Measurements from ENCODE around the gene ARSI.

The ARSI gene

GRCh38 chr5:150327139-150327538, 24.4 kb upstream of the ARSI start:
- DNase-seq (ENCODE audit: low read depth in 1 of 2, low spot score in 1 of 2): no peak

DNA sequence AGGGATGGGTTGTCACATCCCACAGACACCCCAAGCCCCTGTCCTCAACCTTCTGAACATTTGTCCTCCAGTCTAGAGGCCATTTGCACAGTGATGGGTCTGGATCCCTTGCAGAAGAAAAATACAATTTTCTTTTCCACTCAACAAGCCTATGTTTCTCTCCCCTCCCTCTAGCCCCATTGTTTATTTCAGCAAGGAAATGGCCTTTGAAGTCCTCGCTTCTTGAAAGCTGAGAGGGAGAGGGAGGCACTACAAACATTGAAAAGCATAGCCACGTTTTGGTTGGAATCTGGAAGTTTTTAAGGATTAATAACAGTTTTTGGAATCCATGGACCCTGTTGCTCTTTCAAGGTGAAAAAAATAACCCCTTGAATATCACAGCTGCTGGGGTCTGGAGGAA, 24.0 kb upstream of the ARSI start:
- DNase-seq (ENCODE audit: low read depth in 1 of 2, low spot score in 1 of 2): no peak

DNA sequence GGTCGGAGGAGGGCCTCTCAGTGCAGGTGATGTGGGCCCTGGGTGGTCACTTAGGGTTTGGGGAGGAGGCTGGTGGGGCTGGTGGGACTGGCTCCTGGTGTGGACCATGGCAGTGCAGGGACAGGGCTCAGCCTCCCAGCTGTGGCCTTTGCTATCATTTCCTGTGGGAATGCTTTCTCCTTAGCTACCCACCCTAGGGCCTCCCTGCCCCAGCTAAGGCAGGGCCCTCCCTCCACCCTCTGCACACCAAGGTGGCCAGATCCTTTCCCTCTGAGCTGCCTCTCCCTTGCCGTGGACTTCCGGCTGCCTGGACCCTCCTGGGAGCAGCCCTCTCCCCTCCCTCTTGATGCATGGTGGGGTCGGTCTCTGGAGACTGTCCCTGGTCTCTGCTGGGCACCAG, 22.7 kb upstream of the ARSI start:
- no peak for DNase-seq (ENCODE audit: low read depth in 1 of 2, low spot score in 1 of 2)

DNA sequence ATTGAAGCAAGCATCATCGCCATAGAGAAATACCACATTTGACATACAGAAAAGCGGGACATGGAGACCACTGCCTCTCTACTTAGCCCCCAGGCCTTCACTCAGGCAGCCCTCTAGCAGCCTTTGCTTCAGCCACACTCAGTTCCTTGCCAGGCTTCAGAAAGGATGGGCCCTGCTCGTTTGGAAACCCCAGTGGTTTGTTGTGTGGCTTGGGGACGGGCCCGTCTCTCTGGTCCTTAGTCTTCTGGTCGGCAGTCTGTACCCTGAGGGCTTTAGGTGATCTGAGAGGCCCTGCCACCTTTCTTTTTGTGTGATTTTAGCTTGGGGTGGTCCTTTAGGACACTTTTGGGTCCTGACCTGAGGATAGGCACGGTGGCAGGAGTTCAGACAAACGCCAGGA, 21.1 kb upstream of the ARSI start:
- DNase-seq (ENCODE audit: low read depth in 1 of 2, low spot score in 1 of 2): no peak

DNA sequence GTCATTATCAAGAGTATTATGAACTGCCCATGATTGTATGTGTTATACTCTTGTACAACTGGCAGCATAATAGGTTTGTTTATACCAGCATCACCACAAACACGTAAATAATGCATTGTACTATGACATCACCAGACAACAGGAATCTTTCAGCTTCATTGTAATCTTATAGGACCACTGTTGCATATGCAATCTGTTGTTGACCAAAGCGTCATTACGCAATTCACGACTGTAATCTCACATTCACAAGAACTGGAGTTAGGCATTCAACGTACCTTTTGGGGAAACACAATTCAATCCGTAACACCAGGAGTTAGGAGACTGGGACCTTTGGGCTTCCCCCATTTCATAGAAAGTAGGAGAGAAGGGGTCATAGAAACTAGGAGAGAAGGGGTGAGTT, 20.4 kb upstream of the ARSI start:
- no peak for DNase-seq (ENCODE audit: low read depth in 1 of 2, low spot score in 1 of 2)

DNA sequence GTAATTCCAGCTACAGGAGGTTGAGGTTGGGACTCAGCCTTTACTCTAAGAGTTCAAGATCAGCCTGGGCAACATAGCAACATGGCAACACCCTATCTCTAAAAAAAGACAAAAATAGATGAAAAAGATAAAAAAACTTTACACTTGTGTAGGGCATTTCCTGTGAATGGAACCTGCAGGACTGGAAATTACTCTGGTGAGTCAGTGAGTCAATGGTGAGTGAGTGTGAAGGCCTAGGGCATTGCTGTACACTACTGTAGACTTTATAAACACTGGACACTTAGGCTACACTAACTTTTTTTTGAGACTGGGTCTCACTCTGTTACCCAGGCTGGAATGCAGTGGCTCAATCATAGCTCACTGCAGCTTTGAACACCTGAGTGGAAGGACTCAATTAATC, 19.5 kb upstream of the ARSI start:
- no peak for DNase-seq (ENCODE audit: low read depth in 1 of 2, low spot score in 1 of 2)

DNA sequence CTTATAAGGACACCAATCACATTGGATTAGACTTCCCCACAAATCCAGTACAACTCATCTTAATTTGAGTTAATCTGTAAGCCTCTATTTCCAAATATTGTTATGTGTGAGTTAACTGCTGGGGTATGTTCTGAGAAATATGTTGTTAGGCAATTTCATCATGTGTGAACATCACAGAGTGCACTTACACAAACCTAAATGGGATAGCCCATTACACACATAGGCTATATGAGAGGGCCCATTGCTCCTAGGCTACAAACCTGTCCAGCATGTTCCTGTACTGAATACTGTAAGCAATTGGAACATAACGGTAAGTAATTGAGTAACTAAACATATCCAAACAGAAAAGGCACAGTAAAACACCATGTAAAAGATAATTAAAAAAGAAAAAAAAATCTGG, 19.1 kb upstream of the ARSI start:
- no peak for DNase-seq (ENCODE audit: low read depth in 1 of 2, low spot score in 1 of 2)

DNA sequence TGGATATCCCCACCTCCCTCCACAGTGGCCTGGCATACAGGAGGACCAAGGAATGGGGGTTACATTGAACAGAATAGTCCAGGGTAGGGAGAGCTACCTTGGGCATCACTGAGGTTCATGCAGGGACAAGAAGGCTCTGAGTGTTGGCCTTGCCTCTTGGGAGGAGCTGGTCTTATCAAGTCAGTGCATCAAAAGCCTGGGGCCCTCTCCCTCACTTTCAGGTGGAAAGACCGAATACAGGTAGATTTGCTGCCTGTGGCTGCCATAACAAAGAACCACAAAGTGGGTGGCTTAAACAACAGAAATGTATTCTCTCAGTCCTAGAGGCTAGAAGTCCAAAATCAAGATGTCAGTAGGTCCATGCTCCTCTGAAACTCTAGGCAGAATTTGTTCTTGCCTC, 18.5 kb upstream of the ARSI start:
- DNase-seq (ENCODE audit: low read depth in 1 of 2, low spot score in 1 of 2): no peak

GRCh38 chr5:150320044-150320613, 17.4 kb upstream of the ARSI start:
- DNase-seq (ENCODE audit: low read depth in 1 of 2, low spot score in 1 of 2): no peak

GRCh38 chr5:150319484-150319790, 16.7 kb upstream of the ARSI start:
- no peak for DNase-seq (ENCODE audit: low read depth in 1 of 2, low spot score in 1 of 2)

GRCh38 chr5:150318613-150319483, 16.1 kb upstream of the ARSI start:
- DNase-seq (ENCODE audit: low read depth in 1 of 2, low spot score in 1 of 2): no peak

DNA sequence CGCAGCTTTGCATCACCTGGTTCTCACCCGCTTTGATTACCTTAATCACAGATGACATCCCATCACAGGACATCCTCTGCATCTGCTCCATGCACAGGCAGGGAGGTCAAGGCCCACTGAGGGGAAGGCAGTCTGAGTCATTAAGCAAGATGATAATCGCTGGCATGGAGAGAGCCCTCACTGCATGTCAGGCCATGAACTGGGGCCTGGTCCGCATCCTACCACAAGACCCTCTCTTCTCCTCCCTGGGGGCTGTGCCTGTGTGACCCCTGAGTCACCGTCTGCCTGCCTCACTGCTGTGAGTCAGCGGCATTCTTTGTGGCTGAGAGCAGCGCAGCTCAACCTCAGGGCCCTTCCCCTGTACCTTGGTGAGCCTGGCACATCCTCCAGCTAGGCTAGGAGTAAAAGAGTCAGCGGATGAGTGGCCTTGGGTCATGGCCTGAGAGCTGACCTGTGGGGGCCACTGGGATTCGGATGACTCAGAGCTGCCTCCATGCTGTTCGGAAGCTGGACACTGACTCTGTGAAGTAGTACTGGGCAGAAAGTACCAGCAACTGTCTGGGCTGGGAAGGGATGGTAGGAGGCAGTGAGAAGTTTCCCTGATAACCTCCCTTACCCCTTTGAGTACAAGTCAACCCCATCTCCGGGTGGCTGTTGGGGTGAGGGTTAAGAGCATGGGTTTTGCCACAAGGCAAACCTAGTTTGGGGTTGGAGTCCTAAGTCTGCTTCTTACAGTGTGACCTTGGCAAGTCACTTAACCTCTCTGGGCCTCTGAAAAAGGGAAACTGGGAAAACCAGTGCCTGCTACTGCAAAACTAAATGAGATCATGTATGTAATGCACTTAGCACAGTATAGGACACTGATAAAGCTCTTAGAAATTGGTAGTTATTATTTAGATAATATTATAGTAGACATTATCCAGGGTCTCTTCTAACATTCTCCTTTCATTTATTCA, 14.6 kb upstream of the ARSI start:
- DNase-seq (ENCODE audit: low read depth in 1 of 2, low spot score in 1 of 2): no peak

GRCh38 chr5:150316320-150316719, 13.6 kb upstream of the ARSI start:
- no peak for DNase-seq (ENCODE audit: low read depth in 1 of 2, low spot score in 1 of 2)

GRCh38 chr5:150315245-150315644, 12.5 kb upstream of the ARSI start:
- DNase-seq (ENCODE audit: low read depth in 1 of 2, low spot score in 1 of 2): no peak

GRCh38 chr5:150313921-150314716, 11.4 kb upstream of the ARSI start:
- DNase-seq (ENCODE audit: low read depth in 1 of 2, low spot score in 1 of 2): no peak

- DNase-seq (ENCODE audit: low read depth in 1 of 2, low spot score in 1 of 2): no peak
Measured at GRCh38 chr5:150313501-150313900, 10.8 kb upstream of the ARSI start.

- DNase-seq (ENCODE audit: low read depth in 1 of 2, low spot score in 1 of 2): no peak
Measured at GRCh38 chr5:150312518-150312917, 9.8 kb upstream of the ARSI start.

DNA sequence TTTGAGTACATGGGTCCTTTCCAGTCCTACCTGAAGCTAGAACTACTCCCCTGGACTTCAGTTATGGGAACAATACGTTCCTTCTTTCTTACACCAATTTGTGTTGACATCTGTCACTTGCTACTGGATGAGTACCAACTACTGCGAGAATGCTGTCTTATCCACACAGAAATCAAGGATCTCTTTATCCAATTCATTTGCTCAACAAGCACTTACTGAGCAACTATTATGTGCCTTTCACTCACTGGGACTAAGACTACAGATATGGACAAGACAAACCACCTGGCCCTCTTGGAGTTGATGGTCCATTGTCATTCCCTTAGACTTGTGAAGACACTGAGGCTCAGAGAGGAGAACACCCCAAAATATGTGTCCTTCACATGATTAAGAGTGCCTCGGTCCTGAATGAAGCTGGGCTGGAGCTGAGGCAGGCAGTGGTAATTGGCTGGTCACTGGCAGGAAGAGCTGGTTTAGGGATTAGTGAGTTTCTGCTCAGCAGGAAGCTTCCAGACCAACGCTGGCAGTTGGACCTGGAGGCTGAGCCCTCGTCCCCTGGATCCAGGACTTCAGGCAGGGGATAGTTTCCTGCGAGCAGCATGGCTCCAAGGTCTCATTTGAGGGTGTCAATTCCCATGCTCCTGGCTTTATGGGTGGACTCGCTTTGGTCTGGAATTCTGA, 8.4 kb upstream of the ARSI start:
- no peak for DNase-seq (ENCODE audit: low read depth in 1 of 2, low spot score in 1 of 2)

- DNase-seq (ENCODE audit: low read depth in 1 of 2, low spot score in 1 of 2): no peak
Measured at GRCh38 chr5:150310246-150310645, 7.5 kb upstream of the ARSI start.

- DNase-seq (ENCODE audit: low read depth in 1 of 2, low spot score in 1 of 2): no peak
Measured at GRCh38 chr5:150309886-150310239, 7.2 kb upstream of the ARSI start.

Data from activated T-helper 1 cell treated with anti-CD3 and anti-CD28 coated beads, Interleukin-2, amount 50 U/mL, for 16 hours (primary cell).